Endothelial cell of umbilical vein (primary cell): Measurements from ENCODE around the gene VPS13A. TPM values are rescaled to one million over a fixed set of nuclear protein-coding genes. Genes with fewer than 3 reads are reported as not detected.

Source experiments
- BruUV-seq: library from RNA; stranded (reverse); fragments of 400-500 nt; replicated peaks from 2 replicates; lab custom pipeline; 2021; lab: Mats Ljungman, UMichigan
- CTCF ChIA-PET: fragments of 300-600, 350-600 bp; sonication (Branson Sonifier 250); formaldehyde crosslinking; loops from one replicate; lab custom pipeline; 2021; ENCODE audit warnings: antibody characterized with exemption, inconsistent platforms; lab: Charles Lee
- POLR2A ChIA-PET: fragments of 300-600, 350-600 bp; sonication (Branson Sonifier 250); formaldehyde crosslinking; loops from one replicate; lab custom pipeline; 2021; ENCODE audit warnings: antibody characterized with exemption, inconsistent platforms; lab: Charles Lee
- DNase-seq: peaks from one replicate; pipeline ENCODE4 v3.0.0-alpha.2; 2011; ENCODE audit warnings: low read depth, low spot score
- FAIRE-seq: peaks from 2 replicates; lab custom pipeline; 2011; peaks lifted over from hg19 to GRCh38; lab: Jason Lieb, UNC
- H2AFZ ChIP-seq: 2 replicates; pipeline ENCODE4 v1.6.0; 2012; ENCODE audit warnings: low read depth, low read length, control low read depth, inconsistent platforms
- H3K27ac ChIP-seq: 2 replicates; pipeline ENCODE4 v1.5.1; 2011; ENCODE audit warnings: low read depth, mild to moderate bottlenecking, control low read depth, low read length, moderate library complexity; ENCODE audit not compliant: insufficient read depth
- H3K27me3 ChIP-seq, 2 experiments: 2 replicates each; pipeline versions ENCODE4 v1.6.0 to v1.6.1; 2011; ENCODE audit warnings: low read length in 2 of 2, mixed read lengths in 1 of 2; ENCODE audit not compliant: control insufficient read depth in 2 of 2, insufficient read depth in 2 of 2
- H3K36me3 ChIP-seq, 2 experiments: 2 replicates in 1 of 2; 3 replicates in 1 of 2; pipeline ENCODE4 v1.5.1; 2011; ENCODE audit warnings: low read length in 2 of 2, mild to moderate bottlenecking in 1 of 2, moderate library complexity in 1 of 2; ENCODE audit not compliant: control insufficient read depth in 2 of 2, insufficient read depth in 2 of 2; ENCODE audit errors: extremely low read depth in 1 of 2
- H3K4me1 ChIP-seq: 3 replicates; pipeline ENCODE4 v1.5.1; 2011; ENCODE audit warnings: mild to moderate bottlenecking, low read length; ENCODE audit not compliant: control insufficient read depth, insufficient read depth; ENCODE audit errors: extremely low read depth
- H3K4me2 ChIP-seq: 2 replicates; pipeline ENCODE4 v1.6.1; 2011; ENCODE audit warnings: low read length, control low read depth, mixed read lengths; ENCODE audit not compliant: insufficient read depth
- H3K4me3 ChIP-seq, 3 experiments: fragments of 200-600 bp in 1 of 3; sonication (generic), shearing (Covaris generic) in 1 of 3; replicated peaks in 1 of 3; 2 replicates each; pipeline ENCODE4 v1.5.1; 2011 to 2016; ENCODE audit warnings: control low read depth in 3 of 3, low read length in 3 of 3, mild to moderate bottlenecking in 2 of 3, inconsistent platforms in 1 of 3, low read depth in 1 of 3, moderate library complexity in 1 of 3; ENCODE audit not compliant: insufficient read depth in 1 of 3
- H3K79me2 ChIP-seq: 2 replicates; pipeline ENCODE4 v1.6.0; 2012; ENCODE audit warnings: low read length, inconsistent platforms; ENCODE audit not compliant: control insufficient read depth, insufficient read depth
- H3K9ac ChIP-seq: replicated peaks from 2 replicates; pipeline ENCODE3; 2011; ENCODE audit warnings: low read length, control low read depth; ENCODE audit not compliant: insufficient read depth; ENCODE audit errors: extremely low read depth
- H3K9me1 ChIP-seq: replicated peaks from 3 replicates; pipeline ENCODE4 v1.6.0; 2011; ENCODE audit warnings: mild to moderate bottlenecking, low read length; ENCODE audit not compliant: control insufficient read depth, insufficient read depth; ENCODE audit errors: extremely low read depth
- H3K9me3 ChIP-seq: replicated peaks from 2 replicates; pipeline ENCODE4 v1.5.1; 2012; ENCODE audit warnings: low read length, inconsistent platforms; ENCODE audit not compliant: control insufficient read depth, insufficient read depth
- H4K20me1 ChIP-seq: replicated peaks from 2 replicates; pipeline ENCODE3; 2011; ENCODE audit warnings: mild to moderate bottlenecking, low read length; ENCODE audit not compliant: control insufficient read depth, insufficient read depth; ENCODE audit errors: extremely low read depth
- CTCF ChIP-seq, 2 donors: IDR thresholded peaks; 1 replicate in 1 of 2; 2 replicates in 1 of 2; pipeline ENCODE4 v1.5.1; 2011; ENCODE audit warnings: low read length in 2 of 2, mild to moderate bottlenecking in 2 of 2, moderate library complexity in 2 of 2, control low read depth in 1 of 2, inconsistent platforms in 1 of 2, low read depth in 1 of 2; ENCODE audit not compliant: insufficient read depth in 1 of 2; ENCODE audit errors: extremely low read depth in 1 of 2
- EZH2 ChIP-seq: IDR thresholded peaks from 2 replicates; pipeline ENCODE4 v1.6.1; 2012; ENCODE audit warnings: borderline replicate concordance, low read depth, mild to moderate bottlenecking, moderate library complexity, low read length, inconsistent platforms; ENCODE audit not compliant: severe bottlenecking
- FOS ChIP-seq: IDR thresholded peaks from 2 replicates; pipeline ENCODE4 v1.6.1; 2011; ENCODE audit warnings: mild to moderate bottlenecking, low read length, moderate library complexity, borderline replicate concordance; ENCODE audit not compliant: insufficient read depth
- JUN ChIP-seq: IDR thresholded peaks from 2 replicates; pipeline ENCODE4 v1.6.1; 2011; ENCODE audit warnings: borderline replicate concordance, low read depth; ENCODE audit not compliant: insufficient read length, insufficient read depth
- MYC ChIP-seq: IDR thresholded peaks from one replicate; pipeline ENCODE4 v1.6.1; 2011; ENCODE audit warnings: mild to moderate bottlenecking, low read depth, low read length
- POLR2A ChIP-seq: IDR thresholded peaks from 2 replicates; pipeline ENCODE4 v1.6.1; 2012; ENCODE audit warnings: low read depth, mild to moderate bottlenecking, control low read depth, low read length
- dilution Hi-C: fragments of 300-500 bp; cut with MboI; formaldehyde crosslinking; loops from one replicate; pipeline ENCODE4 v1.15.0; 2019; ENCODE audit warnings: low sequenced_read_pairs; ENCODE audit not compliant: extremely low pct_ligation_motif_present
- intact Hi-C: fragments of 100-400 bp; cut with micrococcal nuclease; formaldehyde crosslinking; loops from one replicate; pipeline ENCODE4 v1.10.0; 2022
- polyA plus RNA-seq, 4 experiments: library from polyadenylated mRNA; depleted of rRNA in 3 of 4; stranded (reverse) in 3 of 4; unstranded in 1 of 4; fragments of >200 nt; gene quantifications; 2 replicates each; pipeline versions ENCODE4 v1.2.1 to v1.2.3, GENCODE V29; 2011 to 2012; ENCODE audit warnings: missing spikeins in 1 of 4
- total RNA-seq: library from RNA; stranded (reverse); gene quantifications from 2 replicates; pipeline ENCODE4 v1.2.3, GENCODE V29; 2021

Gene VPS13A
- total and polyA plus RNA-seq, 2 donors (not counting 3 experiments of a cell fraction or from before 2014, with no cell fraction given): 4.7 to 33.3 TPM

GRCh38 chr9:77176686-77177142, 620 bp upstream of the VPS13A start:
- Histone ChIP-seq H3K79me2 (peaks cover 34% of the 10 kb centered on the region), H3K9me3 (no peaks in the 10 kb centered on the region), H3K4me1 (peaks cover 12% of the 10 kb centered on the region), H4K20me1 (no peaks in the 10 kb centered on the region), H3K9me1 (no peaks in the 10 kb centered on the region), H2AFZ (peak overlapping the region; percentile 92), H3K9ac (no peak overlapping the region), H3K27me3 (peaks cover 3% of the 10 kb centered on the region in 2 experiments), H3K36me3 (no peaks in the 10 kb centered on the region), H3K27ac (no peak overlapping the region), H3K4me2 (peak overlapping the region; percentile 68), H3K4me3 (peak overlapping the region; percentile 45 to 87 (median 52))
- intact Hi-C loops (loop anchor here (5.0 to 10.0 kb wide), 4 partner anchors 116 to 858 kb away; partner anchors contain the start of gene GNAQ), dilution Hi-C loops (no loop called here)
- CTCF ChIA-PET: interaction anchor here (0.7 to 3.3 kb wide), 4 partner anchors 8 to 26 kb away, joined by 3 to 36 read pairs (median 8); no protein-coding TSS in a partner anchor
- peak; percentile 21 for FAIRE-seq
- no peak for TF ChIP-seq MYC
- no peak for TF ChIP-seq EZH2
- TF ChIP-seq JUN: no peak
- TF ChIP-seq FOS: no peak
- TF ChIP-seq POLR2A: no peak
- no peak for TF ChIP-seq CTCF (IDR thresholded peaks at IDR 0.05; ENCODE audit: extremely low read depth in 1 of 2, insufficient read depth in 1 of 2, low read depth in 1 of 2, low read length in 2 of 2)
- no TSS peak for BruUV-seq
- POLR2A ChIA-PET: interaction anchor here (0.6 kb wide), 1 partner anchor 1286 kb away, joined by 3 read pairs; no protein-coding TSS in a partner anchor
- no peak for DNase-seq
